SKM-1 (cell line): Measurements from ENCODE around the gene SCGN.

Source experiments
- DNase-seq: peaks from one replicate; lab custom pipeline; 2025; ENCODE audit not compliant: unreplicated experiment; lab: John Stamatoyannopoulos, UW

Gene SCGN

DNA sequence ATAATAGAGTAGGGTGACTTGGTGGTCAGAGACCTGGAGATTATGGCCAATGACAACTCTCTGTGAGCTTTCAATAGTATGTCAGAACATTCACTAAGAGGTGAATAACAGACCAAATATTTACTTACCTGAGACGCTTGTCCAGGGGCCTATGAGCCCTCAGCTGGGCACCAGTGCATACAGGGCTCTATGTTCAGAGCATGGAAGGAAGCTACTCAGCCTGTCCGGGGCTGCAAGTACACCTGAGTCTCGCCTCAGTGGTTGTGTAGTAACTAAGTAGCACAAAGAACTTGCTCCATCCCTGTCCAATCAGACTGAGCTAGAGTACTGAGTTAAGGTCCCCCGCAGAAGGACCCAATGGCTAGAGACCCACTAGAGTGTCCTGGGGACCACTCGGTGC, 11.6 kb upstream of the SCGN start:
- DNase-seq: no peak

DNA sequence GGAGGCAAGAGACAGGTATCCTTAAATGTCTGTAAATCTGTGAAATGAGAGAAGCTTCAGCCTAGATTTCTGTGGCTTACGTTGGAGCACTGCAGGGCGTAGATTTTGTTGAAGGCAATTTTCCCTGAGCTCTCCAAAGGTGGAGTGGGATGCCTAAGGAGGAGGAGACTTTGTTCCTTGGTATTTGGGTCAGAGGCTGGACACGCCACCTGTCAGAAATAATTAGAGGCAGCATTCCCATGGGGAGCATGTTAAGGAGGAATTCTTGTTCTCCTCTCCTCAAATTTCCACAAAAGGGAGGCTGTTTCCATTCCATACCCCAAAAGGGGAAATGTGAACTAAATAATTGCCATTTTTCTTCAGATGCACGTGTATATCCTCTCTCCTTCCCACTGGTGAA, 11.1 kb upstream of the SCGN start:
- no peak for DNase-seq

DNA sequence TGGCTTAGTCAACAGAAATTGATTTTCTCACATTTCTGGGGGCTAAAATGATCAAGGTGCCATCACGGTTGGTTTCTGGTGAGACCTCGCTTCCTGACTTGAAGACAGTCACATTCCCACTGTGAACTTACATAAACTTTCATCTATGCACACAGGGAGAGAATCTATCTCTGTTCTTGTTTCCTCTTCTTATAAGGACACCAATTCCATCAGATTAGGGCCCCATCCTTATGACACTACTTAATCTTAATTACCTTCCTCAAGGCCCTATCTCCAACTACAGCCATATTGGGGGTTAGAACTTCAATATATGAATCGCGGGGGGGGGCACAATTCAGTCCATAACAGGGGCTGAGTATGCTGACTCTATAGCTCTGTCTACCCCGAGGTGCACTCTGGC, 10.6 kb upstream of the SCGN start:
- DNase-seq: no peak

DNA sequence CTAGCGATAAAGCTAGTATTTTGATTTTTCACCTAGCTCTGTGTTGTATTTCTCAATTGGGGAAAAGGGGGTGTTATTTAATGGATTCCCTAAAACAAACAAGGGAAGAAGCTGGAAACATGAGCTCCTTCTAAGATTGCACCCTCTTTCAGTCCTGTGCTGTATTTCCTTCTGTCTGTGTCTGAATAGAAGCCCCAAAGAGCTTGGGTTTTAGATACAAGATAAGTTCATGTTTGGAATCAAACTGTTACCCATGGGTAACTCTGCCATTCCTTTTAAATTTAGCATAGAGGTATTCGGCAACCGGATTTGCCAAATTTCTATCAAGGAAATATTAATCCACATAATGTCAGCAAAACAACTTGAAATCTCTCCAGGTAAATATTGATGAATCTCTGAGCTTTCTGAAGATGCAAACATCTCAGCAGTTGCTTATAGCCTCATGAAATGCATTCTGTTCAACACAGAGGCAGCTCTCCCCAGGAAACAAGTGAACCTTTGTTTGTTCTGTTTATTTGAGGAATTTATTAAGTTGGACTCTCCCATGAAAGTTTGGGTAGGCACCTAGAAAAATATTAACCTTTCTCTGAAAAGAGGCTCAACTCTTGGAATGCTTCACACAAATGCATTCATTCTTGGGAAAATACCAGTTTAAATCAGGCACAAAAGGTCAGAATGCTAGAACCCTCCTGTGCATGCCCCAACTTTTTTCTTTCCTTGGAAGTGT, 9.9 kb upstream of the SCGN start:
- no peak for DNase-seq

DNA sequence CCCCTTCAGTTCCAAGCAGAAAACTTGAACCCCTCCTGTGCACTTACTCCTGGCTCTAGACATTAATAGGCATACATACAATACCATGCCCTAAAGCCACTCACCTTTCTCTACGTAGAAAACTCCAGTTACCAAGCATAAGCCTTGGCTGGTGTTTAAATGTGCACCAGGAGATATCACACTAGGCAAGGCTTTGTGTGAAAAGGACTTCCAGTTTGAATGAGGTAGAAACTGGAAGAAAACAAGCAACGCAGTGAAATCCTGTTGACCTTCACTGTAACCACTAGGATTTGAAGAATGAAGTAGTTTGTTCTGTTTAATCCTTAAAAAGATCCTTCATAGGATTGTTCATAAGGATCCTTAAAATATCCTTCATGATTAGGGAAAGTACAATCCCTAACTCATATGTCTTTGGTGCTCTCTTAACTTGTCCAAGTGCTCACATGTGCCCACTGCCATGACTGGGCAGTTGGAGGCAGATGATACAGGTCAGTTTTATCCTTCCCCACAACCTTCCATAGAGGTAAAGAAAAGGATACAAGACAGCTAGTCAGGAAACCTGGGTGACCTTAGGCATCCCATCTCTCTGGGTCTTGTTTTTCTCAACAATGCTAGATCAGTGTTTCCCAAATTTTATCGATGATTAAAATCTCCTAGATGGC, 9.2 kb upstream of the SCGN start:
- DNase-seq: no peak

DNA sequence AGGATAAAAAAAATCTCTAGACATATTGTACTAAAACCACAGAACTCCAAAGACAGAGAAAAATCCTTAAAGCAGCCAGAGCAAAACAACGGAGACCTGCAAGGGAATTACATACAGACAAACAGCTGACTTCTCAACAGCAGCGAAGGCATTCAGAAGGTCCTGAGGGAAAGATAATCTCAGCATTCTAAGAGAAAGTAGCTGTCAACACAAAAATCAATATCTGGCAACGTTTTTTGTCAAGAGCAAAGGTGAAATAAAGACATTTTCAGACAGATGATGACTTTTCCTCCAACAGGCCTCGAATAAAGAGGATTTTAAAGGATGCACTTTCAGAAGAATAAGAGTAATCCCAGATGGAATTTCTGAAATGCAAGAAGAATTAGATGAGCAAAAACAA, 6.1 kb upstream of the SCGN start:
- no peak for DNase-seq

DNA sequence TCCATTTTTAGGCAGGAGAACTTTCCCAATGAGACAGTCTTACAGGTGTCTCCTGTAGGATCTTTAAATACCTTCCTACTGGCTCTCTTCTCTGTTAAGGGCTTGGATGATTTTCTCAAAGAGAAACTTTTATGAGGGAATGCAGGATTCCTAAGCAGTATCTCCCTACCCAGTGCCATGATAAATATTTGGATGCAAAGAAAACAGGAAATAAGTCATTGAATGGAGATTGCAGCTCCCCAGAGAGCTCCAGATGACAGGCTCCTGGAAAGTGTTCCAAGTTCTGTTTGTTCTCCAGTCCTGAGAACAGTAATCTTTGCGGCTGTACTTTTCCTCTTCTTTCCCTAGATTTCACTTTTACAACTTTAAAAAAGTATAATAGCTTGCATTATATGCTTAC, 2.4 kb upstream of the SCGN start:
- DNase-seq: no peak

DNA sequence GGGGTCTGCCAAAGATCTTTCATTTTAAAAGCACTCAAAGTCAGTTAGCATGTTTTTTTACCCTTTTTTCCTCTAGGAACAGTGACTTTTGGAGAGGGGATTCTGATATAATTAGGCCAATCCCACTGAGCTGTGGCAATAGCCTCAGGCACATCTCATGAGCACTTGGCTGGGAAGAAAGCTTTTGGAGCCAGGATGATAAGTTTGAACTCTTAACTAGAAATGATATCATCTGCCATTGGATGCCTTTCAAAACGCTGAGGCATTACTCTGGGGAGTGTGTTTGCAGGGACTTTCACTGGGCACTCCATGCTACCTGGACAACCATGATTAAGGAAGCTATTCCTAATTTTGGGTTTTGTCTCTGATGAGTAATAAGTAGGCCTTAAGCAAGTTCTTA, 3.7 kb downstream of the SCGN start:
- no peak for DNase-seq

DNA sequence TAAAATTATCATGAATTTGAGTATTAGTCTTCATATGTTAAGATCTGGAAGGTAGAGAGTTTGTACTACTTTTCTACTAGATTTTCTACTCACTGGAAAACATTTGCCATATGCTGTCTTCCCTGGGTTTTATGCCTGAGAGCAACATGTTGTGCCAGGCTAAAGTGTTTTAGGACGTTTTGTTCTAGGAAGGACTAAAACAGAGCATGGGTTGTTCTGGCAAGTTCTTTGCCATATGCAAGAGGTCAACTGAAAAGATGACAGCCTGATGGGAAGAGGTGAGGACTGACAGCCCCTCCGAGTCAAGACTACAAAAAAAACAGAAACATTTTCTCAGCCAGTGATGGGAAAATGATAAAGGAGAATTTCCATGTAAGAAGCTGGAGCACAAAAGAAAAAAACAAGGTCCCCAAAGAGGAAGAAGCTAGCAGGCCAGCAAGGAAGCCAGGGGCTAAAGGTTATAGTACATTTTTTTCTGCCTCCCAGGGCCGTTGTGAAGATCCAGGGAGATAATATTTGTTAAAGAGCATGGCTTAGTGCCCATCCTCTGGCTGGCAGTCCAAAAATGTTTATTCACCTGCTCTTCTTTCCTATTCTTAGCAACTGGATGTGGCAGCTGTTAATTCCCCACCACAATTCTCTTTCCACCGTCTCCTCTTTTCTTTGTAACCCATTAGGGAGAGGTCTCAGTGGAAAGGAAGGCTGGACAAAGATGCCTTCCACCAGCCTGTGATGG, 7.8 kb downstream of the SCGN start:
- no peak for DNase-seq

DNA sequence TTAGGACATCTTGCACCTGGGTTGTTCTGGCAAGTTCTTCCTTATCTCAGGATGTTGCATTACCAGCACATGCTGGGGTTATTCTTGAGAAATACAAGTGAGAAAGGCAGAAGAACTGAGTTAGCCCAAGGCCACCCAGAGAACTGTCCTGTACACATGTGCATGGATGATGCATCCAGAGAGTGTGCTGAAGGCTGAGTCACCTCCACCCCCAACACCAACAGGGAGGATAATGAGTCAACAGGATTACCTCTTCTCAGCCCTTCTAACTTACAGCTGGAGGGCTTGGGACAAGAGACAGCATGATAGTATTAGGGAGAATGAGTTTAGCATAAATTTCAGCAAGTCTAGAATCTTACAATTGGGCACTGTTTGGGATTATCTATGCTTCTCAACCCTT, 8.5 kb downstream of the SCGN start:
- DNase-seq: no peak

DNA sequence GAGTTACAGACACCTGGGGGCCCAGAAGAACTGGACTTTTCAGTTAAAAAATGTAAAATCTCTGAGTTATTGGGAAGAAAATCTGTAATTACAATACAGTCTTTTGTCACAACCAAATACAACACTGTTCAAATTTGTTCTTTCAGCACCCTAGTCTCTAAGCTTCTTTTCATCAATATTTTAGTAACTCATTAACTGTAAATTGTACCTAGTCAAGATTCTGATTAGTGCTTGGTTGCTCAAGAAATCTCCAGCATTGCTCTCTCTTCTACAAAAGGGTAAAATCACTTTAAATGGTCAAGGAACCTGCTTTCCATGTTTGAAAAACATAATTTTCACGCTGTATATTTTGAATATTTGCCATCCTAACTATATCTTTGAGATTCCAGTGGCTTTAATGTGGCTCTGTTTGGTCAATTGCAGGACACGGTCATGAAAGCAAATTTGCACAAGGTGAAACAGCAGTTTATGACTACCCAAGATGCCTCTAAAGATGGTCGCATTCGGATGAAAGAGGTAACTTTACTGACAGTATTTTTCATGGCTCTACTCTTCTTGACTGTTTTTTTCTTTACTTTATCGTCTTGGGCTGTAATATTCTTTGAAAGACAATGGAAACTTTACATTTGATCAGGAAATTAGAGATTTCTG, 9.2 kb downstream of the SCGN start:
- DNase-seq: no peak

DNA sequence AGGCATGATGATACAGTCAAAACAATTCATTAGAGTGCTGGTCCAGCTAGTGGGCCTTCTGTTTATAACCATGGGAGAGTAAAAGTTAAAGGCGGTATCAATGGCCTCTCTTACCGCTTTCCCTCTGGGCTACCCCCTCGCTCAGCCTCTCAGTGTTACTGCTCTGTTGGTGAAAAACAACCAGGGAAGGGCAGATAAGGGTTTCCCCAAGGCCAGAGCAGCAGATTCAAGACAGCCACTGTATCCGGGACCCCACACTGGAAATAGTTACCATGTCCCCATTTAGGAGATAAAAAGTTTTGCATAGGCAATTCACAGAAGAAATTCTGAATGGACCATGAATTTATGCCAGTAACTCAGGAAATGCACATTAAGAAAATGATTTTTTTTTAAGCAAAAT, 13.4 kb downstream of the SCGN start:
- no peak for DNase-seq

DNA sequence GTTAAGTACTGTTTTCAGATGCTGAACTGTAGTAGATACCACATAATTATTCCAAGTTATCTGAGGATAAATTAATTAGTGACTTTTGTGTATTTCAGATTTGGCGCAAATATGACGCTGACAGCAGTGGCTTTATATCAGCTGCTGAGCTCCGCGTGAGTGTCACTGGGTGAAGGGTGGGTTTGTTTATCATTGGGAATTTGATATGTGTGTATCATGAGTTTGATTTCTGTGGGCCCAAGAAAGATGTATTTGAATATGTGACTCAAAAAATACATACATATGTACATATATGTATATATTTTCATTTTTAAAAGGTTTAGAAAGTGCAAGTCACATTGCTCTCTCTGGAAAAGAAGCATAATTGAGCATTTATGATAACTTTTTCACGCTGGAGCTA, 17.4 kb downstream of the SCGN start:
- no peak for DNase-seq

DNA sequence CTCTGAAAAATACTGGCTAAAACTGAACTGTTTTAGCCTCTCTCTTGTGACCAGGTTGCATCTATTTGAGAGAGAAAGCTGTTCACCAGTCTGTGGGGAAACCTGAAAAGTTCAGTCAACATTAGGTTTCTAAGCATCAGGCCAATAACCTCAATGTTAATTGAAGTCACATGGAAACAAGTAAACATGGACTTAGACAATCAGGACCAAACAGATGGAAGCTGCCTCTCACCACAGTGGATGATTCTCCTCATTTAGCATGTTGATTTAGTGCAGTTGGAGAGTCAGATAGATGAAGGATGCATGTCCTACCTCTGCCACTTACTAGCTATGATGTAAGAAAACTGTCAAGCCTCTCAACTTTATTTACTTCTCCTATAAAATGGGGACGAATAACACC, 18.2 kb downstream of the SCGN start:
- no peak for DNase-seq

DNA sequence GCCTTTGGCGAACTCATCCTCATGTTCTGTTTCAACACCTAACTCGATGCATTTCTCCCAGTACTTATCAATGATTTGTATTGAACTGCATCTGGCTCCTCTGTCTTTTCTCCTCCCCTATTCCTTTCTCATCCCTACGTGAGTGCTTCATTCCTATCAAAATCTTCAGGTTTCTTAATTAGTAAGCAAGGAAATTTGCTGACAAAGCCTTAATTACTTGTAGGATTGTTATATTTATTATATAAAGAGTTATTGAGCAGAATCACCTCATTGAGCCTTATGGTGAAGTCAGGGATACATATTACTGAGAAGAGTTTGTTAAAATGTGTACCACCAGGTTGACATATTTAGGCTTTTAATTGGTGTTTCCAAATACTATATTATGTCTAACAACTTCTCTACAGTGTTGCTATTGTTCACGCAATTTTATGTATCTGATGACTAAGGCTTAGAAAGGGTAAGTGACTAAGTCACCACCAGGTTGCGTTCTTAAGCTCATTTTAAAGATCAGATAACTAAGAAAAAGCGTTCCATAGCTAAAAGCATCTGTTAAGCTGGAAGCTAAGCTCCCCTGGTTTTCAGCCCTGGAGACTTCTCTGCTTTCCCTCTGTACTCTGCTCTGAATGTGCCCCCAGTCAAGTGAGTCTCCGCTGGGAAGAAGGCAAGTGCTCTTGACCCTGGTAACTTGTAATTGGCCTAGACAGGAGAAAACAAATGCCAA, 18.9 kb downstream of the SCGN start:
- no peak for DNase-seq

DNA sequence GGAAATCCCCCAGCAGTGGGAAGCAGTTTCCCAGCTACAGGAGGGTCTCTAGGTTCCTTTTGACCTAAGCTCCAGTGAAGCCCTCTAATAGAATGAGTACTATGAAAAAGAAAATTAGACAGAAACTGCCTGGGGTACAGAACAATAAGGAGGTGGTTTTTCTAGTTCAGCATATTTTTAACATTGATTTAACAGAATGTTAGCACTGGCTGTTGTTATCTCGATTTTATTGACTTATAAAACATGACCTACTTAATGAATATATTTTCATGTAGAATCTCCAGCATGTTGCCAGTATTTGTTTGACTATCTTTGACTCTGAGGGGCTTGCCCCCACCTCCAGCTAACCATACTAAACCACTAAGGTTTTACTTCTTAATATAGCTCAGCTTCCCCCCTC, 19.6 kb downstream of the SCGN start:
- DNase-seq: no peak

DNA sequence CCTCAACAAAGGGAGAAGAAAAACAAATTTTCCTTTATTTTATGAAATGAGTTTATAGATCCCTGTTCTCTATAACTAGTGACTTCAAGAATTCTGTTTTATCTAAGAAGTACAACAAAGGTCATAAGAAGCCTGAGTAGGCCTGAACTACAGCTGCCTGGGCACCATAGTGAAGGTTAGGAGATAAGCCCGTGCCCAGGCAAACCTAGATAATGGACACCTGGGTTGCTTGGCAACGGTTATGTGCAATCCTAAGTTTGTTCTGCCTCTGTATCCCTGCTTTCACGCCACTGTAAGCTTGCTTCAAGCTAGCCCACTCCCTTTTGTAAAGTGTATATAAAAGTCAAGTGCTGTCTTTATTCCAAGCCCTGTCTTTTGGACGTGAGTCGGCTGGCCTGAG, 23.2 kb downstream of the SCGN start:
- no peak for DNase-seq

DNA sequence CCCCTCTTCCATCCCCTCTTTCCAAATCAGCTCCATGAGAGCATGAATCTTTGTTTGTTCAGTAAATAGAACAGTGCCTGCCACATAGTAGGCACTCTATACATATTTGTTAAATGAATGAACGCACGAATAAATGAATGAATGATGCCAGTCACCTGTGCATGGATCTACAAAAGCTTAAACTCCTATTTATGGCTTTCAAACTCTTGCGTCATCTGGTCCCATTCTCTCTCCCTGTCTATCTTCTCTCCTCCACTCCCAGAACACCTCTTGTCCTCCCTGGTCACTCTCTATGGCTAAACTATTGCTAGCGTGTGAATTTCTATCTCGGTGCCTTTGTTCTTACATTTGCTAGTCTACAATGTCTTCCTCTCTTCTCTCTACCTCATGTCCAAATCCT, 24.8 kb downstream of the SCGN start:
- DNase-seq: no peak

DNA sequence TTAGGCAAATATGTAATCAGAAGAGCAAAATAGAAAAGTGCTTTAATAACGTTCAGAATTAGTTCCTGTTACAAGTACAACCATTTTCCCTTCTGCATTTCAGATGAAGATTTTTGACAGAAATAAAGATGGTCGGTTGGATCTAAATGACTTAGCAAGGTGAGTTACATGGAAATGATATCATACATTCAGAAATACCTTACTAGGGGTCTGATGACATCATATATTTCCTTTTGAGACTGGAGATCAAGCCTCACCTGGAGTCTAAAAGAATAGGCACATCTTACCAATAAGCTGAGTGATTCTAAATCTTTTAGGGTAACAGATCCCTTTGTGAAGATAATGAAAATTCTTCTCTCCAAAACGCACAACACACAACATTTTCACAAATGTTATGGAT, 29.8 kb downstream of the SCGN start:
- DNase-seq: no peak

DNA sequence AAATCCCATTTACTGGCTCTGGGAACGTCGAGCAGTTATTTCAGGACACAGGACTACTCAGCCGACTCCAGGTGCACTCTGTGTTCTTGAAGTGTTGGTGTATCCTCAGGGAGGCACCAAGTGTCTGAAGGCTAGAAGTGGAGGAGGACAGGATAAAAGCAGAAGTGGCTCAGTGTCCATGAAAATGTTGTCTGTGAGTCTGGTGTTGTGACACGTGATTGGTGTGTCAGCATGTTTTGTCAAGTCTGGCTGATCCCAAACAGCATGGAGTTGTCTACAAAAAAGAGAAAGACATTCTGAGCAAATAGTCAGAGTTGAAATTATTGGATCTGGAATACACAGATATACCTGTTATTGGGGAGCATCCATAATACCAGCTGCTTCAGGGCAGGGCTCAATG, 30.3 kb downstream of the SCGN start:
- no peak for DNase-seq

DNA sequence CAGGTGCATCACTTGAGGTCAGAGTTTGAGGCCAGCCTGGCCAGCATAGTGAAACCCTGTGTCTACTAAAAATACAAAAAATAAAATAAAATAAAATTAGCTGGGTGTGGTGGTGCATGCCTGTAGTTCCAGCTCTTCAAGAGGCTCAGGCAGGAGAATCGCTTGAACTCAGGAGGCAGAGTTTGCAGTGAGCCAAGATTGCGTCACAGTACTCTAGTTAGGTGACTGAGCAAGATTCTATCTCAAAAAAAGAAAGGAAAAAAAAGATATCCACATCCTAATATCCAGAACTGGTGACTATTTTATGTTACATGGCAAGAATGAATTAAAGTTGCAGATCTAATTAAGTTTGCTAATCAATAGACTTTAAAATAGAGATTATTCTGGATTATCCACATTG, 32.5 kb downstream of the SCGN start:
- no peak for DNase-seq
